ENCODE measurements around the gene GPER1.
"Not testable (repeated sequence)": the region's sequence is repeated elsewhere in the genome, so short reads cannot be mapped to it uniquely, and the experiment has no call there.

GPER1 gene

GRCh38 chr7:1136841-1137516, 49.1 kb downstream of the GPER1 start:
- in situ Hi-C loops (cut with MboI; ENCODE audit: low sequenced_read_pairs, unreplicated experiment) = no loop called here
- no peak for TF ChIP-seq CTCF (IDR thresholded peaks at IDR 0.05; ENCODE audit: borderline replicate concordance, control extremely low read depth, extremely low read depth, insufficient read depth, missing control alignments)
- DNase-seq (ENCODE audit: low spot score) = no peak

GRCh38 chr7:1137517-1138167, 49.7 kb downstream of the GPER1 start:
- in situ Hi-C loops (cut with MboI; ENCODE audit: low sequenced_read_pairs, unreplicated experiment) = no loop called here
- DNase-seq (ENCODE audit: low spot score) = no peak
- no peak for TF ChIP-seq CTCF (IDR thresholded peaks at IDR 0.05; ENCODE audit: borderline replicate concordance, control extremely low read depth, extremely low read depth, insufficient read depth, missing control alignments)

- no peak for DNase-seq (ENCODE audit: low spot score)
- in situ Hi-C loops (cut with MboI; ENCODE audit: low sequenced_read_pairs, unreplicated experiment) = no loop called here
- no peak for TF ChIP-seq CTCF (IDR thresholded peaks at IDR 0.05; ENCODE audit: borderline replicate concordance, control extremely low read depth, extremely low read depth, insufficient read depth, missing control alignments)
Observed at GRCh38 chr7:1140476-1141104, 52.7 kb downstream of the GPER1 start.

GRCh38 chr7:1141651-1142050, 53.7 kb downstream of the GPER1 start:
- no peak for DNase-seq (ENCODE audit: low spot score)
- TF ChIP-seq CTCF (IDR thresholded peaks at IDR 0.05; ENCODE audit: borderline replicate concordance, control extremely low read depth, extremely low read depth, insufficient read depth, missing control alignments) = no peak
- in situ Hi-C loops (cut with MboI; ENCODE audit: low sequenced_read_pairs, unreplicated experiment) = no loop called here

GRCh38 chr7:1142051-1142635, 54.2 kb downstream of the GPER1 start:
- TF ChIP-seq CTCF (IDR thresholded peaks at IDR 0.05; ENCODE audit: borderline replicate concordance, control extremely low read depth, extremely low read depth, insufficient read depth, missing control alignments) = no peak
- in situ Hi-C loops (cut with MboI; ENCODE audit: low sequenced_read_pairs, unreplicated experiment) = no loop called here
- DNase-seq (ENCODE audit: low spot score) = no peak

GRCh38 chr7:1143031-1143430, 55.1 kb downstream of the GPER1 start:
- DNase-seq (ENCODE audit: low spot score); in situ Hi-C loops (cut with MboI; ENCODE audit: low sequenced_read_pairs, unreplicated experiment): not testable (repeated sequence)

All from GM13976 (cell line).